Femur (tissue), 1 donor: Measurements from ENCODE around the gene NT5C3B.

Experiments
- DNase-seq: peaks from one replicate; pipeline ENCODE4 v3.0.0-alpha.2; 2017

NT5C3B gene

DNA sequence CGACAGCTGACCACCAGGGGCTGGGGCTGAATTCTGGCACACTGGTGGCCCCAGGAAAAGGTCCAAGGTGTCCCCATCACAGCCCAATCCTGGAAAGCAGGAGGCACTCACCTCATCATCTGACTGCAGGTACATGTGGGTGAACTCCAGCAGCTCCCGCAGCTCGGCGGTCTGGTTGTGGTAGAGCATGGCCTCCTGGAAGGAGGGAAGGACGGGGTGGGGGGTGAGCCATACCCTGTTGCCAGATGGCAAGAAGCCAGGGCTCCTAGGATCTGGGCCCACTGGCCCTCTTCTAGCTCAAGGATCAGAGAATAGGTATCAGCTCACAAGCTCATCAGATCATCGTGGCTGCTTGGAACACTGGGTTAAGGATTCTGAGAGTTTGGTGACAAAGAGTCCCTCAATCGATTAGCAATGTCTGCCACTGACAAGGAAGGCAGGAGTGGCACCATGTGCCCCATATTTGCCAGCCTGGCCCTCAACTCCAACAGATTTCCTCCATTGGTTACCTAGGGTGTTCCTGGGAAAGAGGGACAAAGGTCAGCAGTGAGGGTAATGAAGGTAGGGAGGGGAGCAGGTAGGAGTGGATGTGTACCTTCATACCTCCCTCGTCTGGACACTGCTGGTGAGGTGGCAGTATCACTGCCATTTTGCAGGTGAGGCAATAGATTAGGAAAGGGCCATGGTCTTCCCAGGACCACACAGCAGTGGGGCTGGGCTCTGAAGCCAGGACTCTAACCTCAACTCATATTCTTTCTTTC is 29.2 kb downstream of the NT5C3B start:
- no peak for DNase-seq

DNA sequence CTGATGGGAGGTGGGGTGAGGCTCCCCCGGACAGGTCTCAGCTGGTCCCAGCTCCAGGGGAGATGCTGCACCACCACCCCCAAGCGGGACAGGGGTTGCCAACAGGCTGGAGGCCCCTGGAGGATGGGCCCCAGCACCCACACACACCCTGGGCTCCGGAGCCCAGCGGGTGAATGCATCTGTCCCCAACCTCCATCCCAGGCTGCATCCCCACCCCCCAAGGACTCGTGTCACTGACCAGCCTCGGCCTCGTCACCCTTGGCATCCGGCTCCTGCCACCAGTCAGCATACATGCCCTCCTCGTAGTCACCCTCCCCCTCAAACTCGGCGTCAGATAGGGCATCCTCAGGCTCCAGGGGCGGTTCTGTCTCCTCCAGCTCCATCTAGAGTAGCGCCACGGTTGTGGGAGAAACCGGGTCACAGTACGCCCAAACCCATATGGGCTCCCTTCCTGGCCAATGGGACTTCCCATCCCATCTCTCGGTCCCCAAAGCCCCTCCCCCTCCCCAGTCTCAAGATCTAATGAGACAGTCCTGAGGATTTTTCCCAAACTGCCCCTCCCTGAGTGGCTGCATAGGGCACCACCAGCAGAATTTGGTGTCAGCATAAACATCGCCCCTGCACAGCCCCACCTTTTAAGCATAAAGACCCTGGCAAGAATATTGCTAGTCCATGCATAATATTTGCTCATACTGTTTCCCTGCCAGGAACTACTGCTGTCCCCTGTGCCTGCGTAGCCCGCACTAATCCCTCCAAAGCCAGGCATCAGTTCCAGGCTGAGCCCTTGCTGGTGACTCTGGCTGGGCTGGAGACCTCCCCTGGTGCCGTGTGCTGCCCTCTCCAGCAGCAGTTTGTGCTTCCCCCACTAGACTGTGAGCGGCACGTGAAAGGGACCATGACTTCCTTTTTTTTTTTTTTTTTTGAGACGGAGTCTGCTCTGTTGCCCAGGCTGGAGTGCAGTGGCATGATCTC is 32.7 kb downstream of the NT5C3B start:
- no peak for DNase-seq

DNA sequence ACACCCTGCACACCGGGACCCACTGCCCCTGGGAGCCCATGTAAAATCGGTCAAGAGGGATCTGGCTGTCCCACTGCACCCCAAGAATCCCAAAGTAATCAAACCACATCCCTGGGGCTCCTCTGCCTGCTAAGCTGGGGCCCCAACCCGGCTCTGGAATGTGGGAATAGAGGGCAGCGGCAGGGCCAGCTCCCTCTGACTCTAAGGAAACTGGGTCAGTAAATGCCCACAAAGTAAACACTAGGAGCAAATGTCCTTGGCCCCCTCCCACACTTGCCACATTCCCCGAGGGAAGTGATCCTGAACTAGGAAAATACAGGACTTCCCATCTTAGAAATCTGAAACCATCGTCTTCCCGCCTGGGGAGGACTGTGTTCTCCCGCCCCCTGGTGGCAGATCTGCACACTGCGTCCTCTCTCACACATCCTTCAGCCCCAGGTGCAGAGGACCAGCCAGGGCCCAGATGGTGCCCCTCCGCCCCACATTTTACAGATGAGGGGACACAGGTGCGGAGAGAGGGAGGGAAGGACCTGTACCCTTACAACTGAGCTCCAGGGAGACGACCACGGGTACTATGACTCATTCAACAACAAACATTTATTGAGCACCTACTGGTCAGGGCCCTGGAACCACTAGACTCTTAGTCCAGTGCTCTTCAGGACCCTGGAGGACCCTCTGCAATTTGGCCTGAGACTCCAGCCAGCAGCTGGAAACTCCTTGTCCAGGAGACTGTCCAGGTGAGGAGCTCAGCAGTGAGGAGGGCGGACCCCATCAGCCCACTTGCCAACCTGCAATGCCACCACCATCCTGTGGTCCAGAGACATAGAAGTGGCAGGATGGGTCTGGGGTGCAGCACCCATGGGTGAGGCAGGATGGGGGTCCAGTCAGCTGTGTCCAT is 34.4 kb downstream of the NT5C3B start:
- peak; percentile 91 for DNase-seq

DNA sequence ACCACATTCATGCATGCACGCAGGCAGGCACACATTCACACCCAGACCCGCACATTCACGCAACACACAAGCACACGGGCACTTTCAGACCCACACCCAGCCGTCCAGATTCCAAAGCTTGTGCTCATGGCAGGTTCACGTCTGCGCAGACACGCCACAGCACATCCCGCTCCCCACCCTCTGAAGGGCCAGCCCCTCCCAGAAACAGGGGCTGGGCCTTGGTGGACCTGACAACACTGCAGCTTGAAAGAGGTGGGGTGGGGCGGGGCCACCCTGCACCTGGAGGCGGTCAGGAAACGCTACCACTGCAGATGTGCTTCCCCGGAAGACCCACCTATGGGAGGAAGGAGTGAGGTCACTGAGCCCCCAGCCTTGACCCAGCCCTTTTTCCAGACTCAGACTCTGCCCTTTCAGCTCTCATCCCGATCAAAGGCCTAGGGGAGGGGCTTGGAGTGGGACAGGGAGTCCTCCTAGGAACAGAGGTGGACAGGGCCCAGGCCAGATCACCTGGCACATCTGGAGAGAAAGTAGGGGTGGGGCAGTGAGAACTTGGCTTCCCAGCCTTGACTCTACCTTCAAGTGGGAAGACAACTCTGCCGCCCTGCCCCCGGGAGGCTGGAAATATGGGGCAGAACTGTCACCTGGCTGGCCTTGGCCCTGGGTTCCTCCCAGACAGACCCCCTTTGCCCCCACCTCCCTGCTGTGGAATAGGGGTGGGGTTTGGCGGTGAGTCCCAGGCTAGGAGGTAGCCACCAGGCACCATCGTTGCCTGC is 35.2 kb downstream of the NT5C3B start:
- DNase-seq = peak; percentile 55

DNA sequence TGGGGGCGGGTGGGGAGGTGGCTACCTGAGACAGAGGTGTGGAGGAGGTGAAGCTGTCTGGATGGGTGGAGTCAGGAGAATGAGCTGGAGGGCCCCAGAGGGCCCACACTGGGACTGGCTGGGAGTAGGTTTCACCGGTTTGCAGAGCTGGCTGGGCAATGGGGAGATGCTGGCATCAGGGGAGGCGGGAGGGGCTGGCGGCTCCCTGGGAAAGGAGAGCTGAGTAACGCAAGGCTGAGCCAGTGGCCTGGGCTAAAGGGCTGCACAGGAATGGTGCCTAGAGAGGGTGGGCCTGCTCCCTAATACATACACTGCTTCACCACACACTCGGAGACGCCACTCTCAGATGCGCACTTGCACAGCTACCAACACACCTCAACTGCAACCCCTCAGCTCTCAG is 36.7 kb downstream of the NT5C3B start:
- peak; percentile 22 for DNase-seq

DNA sequence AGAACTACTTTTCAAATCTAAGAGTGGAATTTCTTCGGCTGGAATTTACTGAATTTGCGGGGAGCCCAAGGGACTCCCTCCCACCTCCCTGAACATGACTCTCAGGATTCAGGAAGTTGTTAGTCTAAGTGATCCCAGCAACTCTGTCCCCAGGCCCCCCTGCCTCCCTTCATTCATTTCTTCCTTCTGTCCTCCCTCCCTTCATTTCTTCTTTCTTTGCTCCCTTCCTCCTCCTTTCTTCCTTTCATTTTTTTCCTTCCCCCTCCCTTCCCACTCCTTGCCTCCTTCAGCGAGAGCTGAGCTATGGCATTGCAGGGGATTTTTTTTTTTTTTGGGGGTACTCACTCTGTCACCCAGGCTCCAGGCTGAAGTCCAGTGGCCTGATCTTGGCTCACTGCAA is 38.7 kb downstream of the NT5C3B start:
- DNase-seq = no peak

DNA sequence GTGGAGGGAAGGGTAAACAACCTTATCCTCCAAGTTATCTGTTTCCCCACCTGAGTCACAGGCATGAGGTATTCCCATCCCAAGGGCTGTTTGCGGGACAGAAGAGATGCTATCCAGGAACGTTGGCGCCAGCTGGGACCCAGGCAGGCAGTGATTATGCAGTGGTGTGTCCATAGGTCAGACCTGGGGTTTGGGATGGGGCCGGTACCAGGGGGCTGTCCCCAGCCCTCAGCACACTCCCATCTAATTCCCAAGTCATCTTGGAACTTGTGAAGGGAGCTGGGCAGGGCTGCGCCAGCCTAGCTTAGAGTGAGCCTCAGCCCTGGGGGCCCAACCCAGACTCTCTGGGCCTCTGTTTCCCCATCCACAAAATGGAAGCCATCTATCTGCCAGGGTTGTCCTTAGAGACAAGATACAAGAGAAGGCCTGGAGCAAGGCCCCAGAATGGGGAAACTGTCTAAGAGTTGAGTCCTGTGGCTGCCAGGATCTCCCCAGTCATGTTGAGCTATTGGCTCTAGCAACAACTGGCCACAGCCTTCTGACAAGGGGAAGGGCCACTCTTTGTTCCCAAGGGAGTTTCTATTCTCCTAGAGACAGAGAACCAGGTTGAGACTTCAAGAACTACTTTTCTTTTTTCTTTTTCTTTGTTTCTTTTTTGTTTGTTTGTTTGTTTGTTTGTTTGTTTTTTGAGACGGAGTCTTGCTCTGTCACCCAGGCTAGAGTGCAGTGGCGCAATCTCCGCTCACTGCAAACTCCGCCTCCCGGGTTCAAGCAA is 39.7 kb downstream of the NT5C3B start:
- DNase-seq = no peak

DNA sequence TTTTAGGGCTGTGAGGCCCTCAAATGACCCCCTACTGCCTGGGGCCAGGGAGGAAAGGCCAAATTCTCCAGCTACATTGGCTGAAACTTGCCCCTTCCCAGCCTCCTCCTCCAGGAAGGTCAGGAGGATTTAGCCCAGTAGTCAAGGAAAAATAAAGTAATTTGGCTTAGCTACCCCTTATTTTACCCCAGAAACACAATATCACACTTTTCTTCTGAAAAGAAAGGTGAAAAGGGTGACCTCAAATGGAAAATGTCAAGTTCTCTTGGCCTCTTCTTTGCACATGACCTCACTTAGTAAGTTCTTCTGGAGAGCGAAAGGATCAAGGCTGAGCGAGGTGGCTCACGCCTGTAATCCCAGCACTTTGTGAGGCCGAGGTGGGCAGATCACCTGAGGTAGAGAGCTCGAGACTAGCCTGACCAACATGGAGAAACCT is 41.5 kb downstream of the NT5C3B start:
- no peak for DNase-seq

DNA sequence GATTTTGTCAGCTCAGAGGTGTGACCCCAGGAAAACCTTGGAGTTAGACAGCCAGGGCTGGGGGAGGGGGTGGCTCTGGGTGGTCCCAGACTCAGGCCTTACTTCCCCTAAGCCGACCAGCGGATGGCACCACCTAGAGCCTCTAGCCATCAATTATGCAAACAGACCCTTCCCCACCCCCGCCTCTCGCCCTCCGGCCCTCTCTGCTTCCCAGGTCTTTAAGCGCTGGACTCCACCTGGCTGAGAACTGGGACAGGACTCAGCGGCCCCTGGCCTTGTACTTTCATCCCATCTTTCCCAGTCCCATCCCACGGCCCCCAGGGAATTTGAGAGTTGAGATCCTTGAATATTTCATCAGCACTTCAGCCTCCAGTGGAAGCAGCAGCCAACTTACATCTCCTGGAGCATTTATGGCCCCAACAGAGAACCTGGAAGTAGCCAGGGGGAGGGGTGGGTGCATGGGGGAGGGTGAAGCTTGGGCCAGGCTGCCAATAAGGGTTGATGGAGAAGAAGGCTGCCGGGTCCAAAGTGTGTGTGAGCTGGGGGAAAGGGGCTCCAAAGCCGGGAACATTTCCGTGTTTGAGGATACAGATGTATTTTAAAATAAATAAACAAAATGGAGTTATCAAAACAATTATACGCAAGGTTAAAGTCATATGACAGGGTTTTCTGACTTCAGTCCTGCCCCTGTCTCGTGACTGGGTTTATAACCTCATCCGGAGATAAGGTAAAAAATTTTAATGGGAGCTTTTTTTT is 42.1 kb downstream of the NT5C3B start:
- DNase-seq = no peak

DNA sequence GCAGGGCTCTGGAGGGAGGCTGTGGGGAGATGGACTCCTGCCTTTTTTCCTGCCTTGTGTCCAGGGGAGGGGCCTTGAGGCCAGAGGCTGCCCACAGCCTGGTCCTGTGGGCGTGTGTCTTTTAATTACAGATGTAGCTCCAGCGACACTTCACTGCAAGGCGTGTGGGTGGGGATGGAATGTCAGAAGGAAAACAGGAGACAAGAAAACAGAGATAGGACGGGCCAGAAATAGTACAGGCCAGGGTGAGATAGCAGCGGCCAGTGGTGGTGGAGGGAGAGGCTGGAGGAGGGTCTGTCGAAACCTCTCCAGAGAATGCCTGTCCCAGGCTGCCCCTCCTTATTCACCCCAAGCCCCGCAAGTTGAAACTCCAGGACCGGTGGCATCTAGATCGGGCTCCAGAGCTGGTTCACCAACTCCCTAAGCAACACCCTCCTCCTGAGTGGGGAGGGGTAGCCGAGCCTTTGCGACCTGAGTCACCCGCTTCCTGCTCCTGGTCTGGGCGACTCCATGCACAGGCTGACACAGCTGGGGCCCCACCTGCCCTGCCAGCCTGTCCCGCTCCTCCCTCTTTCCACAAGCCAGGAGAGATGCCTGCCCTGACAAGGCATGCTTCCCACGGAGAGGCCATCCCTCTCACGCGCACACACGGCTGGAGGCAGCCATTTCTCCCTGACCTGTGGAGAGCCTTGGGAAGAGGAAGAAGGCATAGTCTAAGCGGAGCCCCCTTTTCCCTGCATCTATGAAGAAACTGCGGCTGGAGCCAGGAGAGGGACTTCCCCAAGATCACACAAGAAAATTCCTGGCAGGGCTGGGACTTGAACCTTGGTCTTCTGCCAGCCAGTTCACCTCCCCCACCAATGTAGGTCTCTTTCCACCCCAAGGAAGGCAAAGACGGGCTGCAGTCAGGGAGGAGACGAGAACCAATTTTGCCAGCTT is 42.9 kb downstream of the NT5C3B start:
- peak; percentile 42 for DNase-seq

DNA sequence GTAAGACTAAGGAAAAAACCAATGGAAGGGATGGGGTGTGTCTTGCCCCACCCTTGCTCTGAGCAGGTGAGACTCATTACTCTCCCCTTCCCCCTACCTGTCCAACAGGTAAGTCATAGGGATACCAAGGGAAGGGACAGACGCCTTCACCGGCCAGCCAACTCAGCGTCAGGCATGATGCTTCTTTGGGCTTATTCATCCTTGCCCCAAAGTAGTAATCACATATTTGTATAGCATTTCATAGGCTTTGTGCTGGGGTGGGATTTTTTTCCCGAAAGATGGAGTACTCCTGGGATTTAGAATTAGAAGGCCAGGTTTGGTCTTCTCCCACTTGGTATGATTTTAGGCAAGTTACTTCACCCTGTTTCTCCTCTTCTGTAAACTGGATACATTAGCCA is 49.0 kb downstream of the NT5C3B start:
- DNase-seq = no peak

DNA sequence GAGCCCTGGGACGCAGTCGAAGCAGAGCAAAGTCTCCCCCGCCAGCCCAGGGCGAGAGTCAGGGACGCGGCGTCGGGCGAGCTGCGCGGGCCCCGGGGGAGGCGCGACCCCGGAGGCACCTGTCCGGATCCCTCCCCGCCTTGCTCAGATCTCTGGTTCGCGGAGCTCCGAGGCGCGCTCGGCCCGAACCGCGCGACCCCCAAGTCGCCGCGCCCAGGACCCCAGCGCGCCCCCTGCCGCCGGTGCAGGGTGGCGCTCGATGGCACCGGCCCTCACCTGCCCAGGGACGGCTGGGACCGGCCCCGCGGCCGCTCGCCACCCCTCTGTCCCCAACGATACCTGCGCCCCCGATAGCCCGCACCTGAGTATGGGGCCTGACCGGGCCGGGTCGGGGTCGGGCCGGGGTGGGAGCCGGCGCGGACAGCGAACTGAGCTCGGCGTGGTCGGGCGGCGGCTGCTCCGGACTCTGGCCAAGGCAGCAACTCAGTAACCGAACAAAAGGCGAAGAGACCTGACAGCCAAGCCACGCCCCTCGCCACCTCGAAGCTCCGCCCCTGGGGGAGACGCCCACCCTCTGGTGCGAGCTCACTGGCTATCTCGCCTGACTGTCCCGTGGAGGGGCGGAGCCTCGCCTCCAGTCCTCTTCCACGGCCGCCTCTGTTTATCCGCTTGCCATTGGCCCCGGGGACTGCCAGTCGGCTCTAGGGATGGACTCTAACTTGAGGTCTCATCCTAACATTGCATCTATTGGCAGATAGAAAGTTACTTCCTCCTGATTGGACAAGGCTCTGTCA is 49.6 kb downstream of the NT5C3B start, which contains the start of gene JUP:
JUP (minus strand) TSS at position 485 of the 794 bp plus-strand sequence. CDS start 14,857 bp downstream, outside the sequence.
- peak; percentile 99 for DNase-seq

DNA sequence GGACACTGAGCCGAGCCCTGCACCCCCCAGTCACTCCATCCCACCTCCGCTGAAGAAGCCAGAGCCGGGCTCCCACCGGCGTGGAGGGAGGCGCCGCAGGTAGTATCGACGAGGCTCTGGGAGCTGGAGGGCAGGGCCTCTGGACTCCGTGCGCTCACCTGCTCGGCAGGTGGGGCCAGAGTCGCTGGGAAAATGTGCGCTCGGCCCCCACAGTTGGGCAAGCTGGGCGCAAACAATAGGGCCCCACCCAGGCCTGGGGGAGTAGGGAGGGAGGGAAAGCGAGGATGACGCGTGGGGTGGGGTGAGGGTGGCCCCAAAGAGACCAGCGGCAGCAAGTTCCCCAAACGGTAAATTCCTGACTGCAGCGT is 50.2 kb downstream of the NT5C3B start:
- DNase-seq = no peak

DNA sequence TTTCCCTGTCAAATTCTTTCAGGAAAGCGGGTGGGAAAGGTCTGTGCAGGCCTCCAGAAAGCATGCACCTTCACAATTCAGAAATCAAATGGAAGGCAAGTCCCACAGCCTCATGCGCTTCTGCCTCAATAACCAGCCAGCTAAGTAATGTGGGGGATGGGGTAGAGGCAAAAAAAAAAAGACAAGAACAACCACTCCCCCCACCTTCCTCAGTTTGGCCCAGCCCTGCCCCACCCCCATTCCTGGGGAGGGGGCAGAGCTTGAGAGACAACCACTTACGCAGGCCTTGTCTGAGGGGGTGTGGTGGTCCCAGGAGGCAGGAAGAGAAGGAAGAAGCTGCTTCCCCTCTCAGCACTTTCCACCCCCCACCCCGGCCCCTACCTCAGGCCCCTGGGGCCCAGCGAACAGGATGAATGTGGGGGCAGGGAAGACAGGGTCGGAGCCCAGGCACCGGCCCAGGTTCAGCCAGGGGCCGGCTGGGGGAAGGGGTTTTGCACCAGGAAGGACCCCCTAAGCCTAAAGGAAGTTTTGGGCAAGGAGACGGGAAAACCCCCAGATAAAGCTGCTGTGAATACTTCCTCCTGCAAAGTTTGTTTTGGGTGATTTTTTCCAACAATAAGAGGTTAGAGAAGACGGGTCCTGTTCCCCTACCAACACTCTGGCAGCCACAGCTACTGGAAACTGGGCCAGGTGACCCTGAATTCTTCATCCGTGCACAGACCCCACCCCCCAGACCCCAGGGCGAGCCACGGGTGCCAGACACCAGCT is 50.8 kb downstream of the NT5C3B start:
- DNase-seq = peak; percentile 77

DNA sequence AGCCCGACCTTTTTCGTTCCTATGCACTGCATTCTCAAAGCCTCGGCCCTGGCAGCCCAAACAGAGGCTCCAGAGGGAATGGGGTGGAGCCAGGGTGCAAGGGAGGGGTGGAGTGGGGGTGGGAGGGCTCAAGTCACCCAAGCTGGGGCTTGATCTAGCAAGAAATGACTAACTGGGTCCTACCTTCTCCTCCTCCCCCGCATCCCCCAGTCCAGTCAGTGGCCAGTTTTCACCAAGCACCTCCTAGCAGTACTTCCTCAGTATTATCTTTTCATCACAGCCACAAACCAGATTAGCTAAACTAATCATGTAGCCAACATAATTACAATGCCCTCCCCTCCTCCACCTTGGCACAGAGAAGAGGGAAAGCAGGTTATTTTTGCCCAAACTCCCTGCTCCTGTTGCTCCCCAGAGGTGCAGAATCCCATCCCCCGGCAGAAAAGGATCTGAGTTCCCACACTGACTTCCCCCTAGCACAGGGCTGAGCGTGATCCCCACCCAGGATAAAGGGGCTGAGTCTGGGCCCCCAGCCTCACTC is 51.8 kb downstream of the NT5C3B start:
- no peak for DNase-seq

DNA sequence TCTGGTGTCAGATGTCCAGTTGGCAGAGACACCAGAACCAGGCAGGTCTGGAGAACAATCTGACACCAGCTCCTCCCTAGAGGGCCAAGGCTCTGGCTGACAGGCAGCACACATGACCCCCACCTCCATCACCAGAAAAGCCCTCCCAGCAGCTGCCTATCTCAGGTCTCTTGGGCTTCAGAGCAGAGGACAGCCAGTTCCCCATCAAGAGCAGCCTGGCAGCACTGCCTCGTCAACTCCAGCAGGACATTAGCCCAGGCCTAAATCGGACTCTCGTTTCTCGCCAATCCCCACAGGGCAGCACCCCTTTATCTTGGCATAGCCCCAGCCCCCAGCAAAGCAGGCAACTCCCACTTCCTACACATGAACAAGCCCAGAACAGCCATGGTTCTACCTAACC is 53.9 kb downstream of the NT5C3B start:
- DNase-seq = no peak
